Activated T-cell treated with anti-CD3 and anti-CD28 coated beads, Interleukin-2, amount 50 U/mL, for 48 hours (primary cell): Measurements from ENCODE around the gene SCN3B.

Experiments used
- DNase-seq, 2 experiments: peaks; one replicate each; pipeline ENCODE4 v3.0.0-alpha.2; 2020

The SCN3B gene

GRCh38 chr11:123594921-123595320 lies 59.5 kb downstream of the SCN3B start:
- no peak for DNase-seq

GRCh38 chr11:123594188-123594901 lies 60.1 kb downstream of the SCN3B start:
- no peak for DNase-seq

- DNase-seq, result no peak
These were observed 60.9 kb downstream of the SCN3B start for GRCh38 chr11:123593570-123593969.

GRCh38 chr11:123590296-123590912 lies 64.0 kb downstream of the SCN3B start:
- DNase-seq, result no peak

- no peak for DNase-seq
These were observed 65.6 kb downstream of the SCN3B start for GRCh38 chr11:123588864-123589262.

GRCh38 chr11:123588117-123588863 lies 66.1 kb downstream of the SCN3B start:
- no peak for DNase-seq

- no peak for DNase-seq
These were observed 66.9 kb downstream of the SCN3B start for GRCh38 chr11:123587559-123587958.

- no peak for DNase-seq
These were observed 67.4 kb downstream of the SCN3B start for GRCh38 chr11:123587044-123587443.

- DNase-seq, result no peak
These were observed 67.9 kb downstream of the SCN3B start for GRCh38 chr11:123586568-123586967.

- DNase-seq, result no peak
These were observed 68.7 kb downstream of the SCN3B start for GRCh38 chr11:123585706-123586105.

- DNase-seq, result no peak
These were observed 69.2 kb downstream of the SCN3B start for GRCh38 chr11:123585206-123585605.

GRCh38 chr11:123584737-123585136 lies 69.7 kb downstream of the SCN3B start:
- DNase-seq, result no peak

- DNase-seq, result no peak
These were observed 70.2 kb downstream of the SCN3B start for GRCh38 chr11:123584186-123584585.

GRCh38 chr11:123582992-123583504 lies 71.4 kb downstream of the SCN3B start:
- DNase-seq, result no peak

GRCh38 chr11:123581651-123582399 lies 72.6 kb downstream of the SCN3B start:
- no peak for DNase-seq

- DNase-seq, result peak; percentile 73 to 80
These were observed 73.7 kb downstream of the SCN3B start for GRCh38 chr11:123580557-123581275.

GRCh38 chr11:123580137-123580536 lies 74.3 kb downstream of the SCN3B start:
- DNase-seq, result no peak

GRCh38 chr11:123579482-123579812 lies 75.0 kb downstream of the SCN3B start:
- no peak for DNase-seq
